GM23338 (cell line): Measurements from ENCODE around the gene COBL.

Source experiments
- CREB1 ChIP-seq: fragments of 250-450 bp; sonication (Bioruptor Pico); IDR thresholded peaks from 2 replicates; pipeline ENCODE4 v1.5.0; 2020; ENCODE audit warnings: low read depth, mild to moderate bottlenecking, moderate library complexity
- EZH2 ChIP-seq: fragments of 200-600 bp; sonication (generic); IDR thresholded peaks from one replicate; pipeline ENCODE4 v1.8.0; 2017; ENCODE audit warnings: antibody characterized with exemption, mild to moderate bottlenecking, low read depth; ENCODE audit not compliant: unreplicated experiment
- EZH2phosphoT487 ChIP-seq: fragments of 200-600 bp; sonication (generic); IDR thresholded peaks from one replicate; pipeline ENCODE4 v1.8.1; 2018; ENCODE audit warnings: antibody characterized with exemption; ENCODE audit not compliant: unreplicated experiment
- JUNB ChIP-seq: IDR thresholded peaks from one replicate; pipeline ENCODE4 v1.6.1; 2016; ENCODE audit warnings: antibody characterized with exemption; ENCODE audit not compliant: unreplicated experiment
- POLR2AphosphoS5 ChIP-seq: IDR thresholded peaks from 2 replicates; pipeline ENCODE4 v1.6.1; 2016; ENCODE audit warnings: antibody characterized with exemption, low read depth
- STAT1 ChIP-seq: IDR thresholded peaks from one replicate; pipeline ENCODE4 v1.6.1; 2016; ENCODE audit warnings: antibody characterized with exemption; ENCODE audit not compliant: unreplicated experiment
- TF ChIP-seq, protein P1 (sequence below), 2 experiments: fragments of 200-600 bp in 1 of 2; sonication (generic) in 1 of 2; conservative IDR thresholded peaks; 2 replicates each; pipeline versions ENCODE4 v1.5.1 to v1.6.1; 2016 to 2017; ENCODE audit warnings: antibody characterized with exemption in 2 of 2, low read depth in 2 of 2, mild to moderate bottlenecking in 2 of 2, moderate library complexity in 1 of 2
- TF ChIP-seq, protein P2 (sequence below): IDR thresholded peaks from one replicate; pipeline ENCODE4 v1.6.1; 2018; ENCODE audit warnings: antibody characterized with exemption; ENCODE audit not compliant: unreplicated experiment

DNA sequence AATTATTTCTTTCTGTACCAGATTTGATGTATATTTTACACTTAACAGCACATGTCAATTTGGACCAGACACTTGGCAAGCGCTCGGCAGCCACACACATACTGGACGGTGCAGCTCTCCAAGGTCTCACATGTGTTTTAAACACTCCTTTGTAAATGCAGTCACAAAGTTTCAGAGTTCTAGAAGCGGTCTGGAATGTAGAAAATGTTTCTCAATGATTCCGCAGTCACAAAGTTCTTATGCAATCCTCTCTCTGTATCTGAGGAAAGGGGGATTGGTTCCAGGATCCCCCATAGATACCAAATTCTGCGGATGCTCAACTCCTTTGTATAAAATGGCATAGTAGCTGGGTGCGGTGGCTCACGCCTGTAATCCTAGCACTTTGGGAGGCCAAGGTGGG, 280.9 kb downstream of the COBL start:
- TF ChIP-seq, protein P1, sequence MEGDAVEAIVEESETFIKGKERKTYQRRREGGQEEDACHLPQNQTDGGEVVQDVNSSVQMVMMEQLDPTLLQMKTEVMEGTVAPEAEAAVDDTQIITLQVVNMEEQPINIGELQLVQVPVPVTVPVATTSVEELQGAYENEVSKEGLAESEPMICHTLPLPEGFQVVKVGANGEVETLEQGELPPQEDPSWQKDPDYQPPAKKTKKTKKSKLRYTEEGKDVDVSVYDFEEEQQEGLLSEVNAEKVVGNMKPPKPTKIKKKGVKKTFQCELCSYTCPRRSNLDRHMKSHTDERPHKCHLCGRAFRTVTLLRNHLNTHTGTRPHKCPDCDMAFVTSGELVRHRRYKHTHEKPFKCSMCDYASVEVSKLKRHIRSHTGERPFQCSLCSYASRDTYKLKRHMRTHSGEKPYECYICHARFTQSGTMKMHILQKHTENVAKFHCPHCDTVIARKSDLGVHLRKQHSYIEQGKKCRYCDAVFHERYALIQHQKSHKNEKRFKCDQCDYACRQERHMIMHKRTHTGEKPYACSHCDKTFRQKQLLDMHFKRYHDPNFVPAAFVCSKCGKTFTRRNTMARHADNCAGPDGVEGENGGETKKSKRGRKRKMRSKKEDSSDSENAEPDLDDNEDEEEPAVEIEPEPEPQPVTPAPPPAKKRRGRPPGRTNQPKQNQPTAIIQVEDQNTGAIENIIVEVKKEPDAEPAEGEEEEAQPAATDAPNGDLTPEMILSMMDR (conservative IDR thresholded peaks at IDR 0.05; ENCODE audit: low read depth in 2 of 2) = no peak
- TF ChIP-seq, protein P2, sequence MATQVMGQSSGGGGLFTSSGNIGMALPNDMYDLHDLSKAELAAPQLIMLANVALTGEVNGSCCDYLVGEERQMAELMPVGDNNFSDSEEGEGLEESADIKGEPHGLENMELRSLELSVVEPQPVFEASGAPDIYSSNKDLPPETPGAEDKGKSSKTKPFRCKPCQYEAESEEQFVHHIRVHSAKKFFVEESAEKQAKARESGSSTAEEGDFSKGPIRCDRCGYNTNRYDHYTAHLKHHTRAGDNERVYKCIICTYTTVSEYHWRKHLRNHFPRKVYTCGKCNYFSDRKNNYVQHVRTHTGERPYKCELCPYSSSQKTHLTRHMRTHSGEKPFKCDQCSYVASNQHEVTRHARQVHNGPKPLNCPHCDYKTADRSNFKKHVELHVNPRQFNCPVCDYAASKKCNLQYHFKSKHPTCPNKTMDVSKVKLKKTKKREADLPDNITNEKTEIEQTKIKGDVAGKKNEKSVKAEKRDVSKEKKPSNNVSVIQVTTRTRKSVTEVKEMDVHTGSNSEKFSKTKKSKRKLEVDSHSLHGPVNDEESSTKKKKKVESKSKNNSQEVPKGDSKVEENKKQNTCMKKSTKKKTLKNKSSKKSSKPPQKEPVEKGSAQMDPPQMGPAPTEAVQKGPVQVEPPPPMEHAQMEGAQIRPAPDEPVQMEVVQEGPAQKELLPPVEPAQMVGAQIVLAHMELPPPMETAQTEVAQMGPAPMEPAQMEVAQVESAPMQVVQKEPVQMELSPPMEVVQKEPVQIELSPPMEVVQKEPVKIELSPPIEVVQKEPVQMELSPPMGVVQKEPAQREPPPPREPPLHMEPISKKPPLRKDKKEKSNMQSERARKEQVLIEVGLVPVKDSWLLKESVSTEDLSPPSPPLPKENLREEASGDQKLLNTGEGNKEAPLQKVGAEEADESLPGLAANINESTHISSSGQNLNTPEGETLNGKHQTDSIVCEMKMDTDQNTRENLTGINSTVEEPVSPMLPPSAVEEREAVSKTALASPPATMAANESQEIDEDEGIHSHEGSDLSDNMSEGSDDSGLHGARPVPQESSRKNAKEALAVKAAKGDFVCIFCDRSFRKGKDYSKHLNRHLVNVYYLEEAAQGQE = no peak
- TF ChIP-seq POLR2AphosphoS5 (no peak), JUNB (no peak), EZH2phosphoT487 (no peak), STAT1 (no peak), CREB1 (CRISPR knock-in tag) (no peak), EZH2 (no peak)
